Measurements from ENCODE around the gene METTL25. TPM values are rescaled to one million over a fixed set of nuclear protein-coding genes. Genes with fewer than 3 reads are reported as not detected.

METTL25 gene
- polyA plus RNA-seq, 1 donor from 2014 or later: 11.1 TPM

GRCh38 chr12:82510386-82510785, 152.1 kb downstream of the METTL25 start:
- Histone ChIP-seq H3K36me3 (ENCODE audit: insufficient read depth, low read length) (no peaks in the 10 kb centered on the region), H3K27me3 (ENCODE audit: insufficient read depth, low read depth, low read length) (no peaks in the 10 kb centered on the region), H3K79me2 (replicated peaks; ENCODE audit: insufficient read depth, low read length) (no peaks in the 10 kb centered on the region), H3F3A (ENCODE audit: insufficient read depth, low read length, poor library complexity, severe bottlenecking) (no peaks in the 10 kb centered on the region), H3K9me3 (ENCODE audit: low read length) (no peaks in the 10 kb centered on the region), H3K4me2 (ENCODE audit: low read length) (no peak overlapping the region), H3K4me3 (ENCODE audit: low read length) (no peak overlapping the region), H4K20me1 (ENCODE audit: insufficient read depth) (no peaks in the 10 kb centered on the region), H3K9ac (ENCODE audit: low read length) (no peak overlapping the region), H2AFZ (ENCODE audit: low read depth, low read length) (no peak overlapping the region), H3K27ac (ENCODE audit: low read length) (no peak overlapping the region), H3K9me2 (ENCODE audit: insufficient read depth, low read length) (no peaks in the 10 kb centered on the region)
- no peak for TF ChIP-seq EZH2 (IDR thresholded peaks at IDR 0.05; ENCODE audit: borderline replicate concordance, insufficient read depth, low read length, poor library complexity, severe bottlenecking)
- TF ChIP-seq, protein P1, sequence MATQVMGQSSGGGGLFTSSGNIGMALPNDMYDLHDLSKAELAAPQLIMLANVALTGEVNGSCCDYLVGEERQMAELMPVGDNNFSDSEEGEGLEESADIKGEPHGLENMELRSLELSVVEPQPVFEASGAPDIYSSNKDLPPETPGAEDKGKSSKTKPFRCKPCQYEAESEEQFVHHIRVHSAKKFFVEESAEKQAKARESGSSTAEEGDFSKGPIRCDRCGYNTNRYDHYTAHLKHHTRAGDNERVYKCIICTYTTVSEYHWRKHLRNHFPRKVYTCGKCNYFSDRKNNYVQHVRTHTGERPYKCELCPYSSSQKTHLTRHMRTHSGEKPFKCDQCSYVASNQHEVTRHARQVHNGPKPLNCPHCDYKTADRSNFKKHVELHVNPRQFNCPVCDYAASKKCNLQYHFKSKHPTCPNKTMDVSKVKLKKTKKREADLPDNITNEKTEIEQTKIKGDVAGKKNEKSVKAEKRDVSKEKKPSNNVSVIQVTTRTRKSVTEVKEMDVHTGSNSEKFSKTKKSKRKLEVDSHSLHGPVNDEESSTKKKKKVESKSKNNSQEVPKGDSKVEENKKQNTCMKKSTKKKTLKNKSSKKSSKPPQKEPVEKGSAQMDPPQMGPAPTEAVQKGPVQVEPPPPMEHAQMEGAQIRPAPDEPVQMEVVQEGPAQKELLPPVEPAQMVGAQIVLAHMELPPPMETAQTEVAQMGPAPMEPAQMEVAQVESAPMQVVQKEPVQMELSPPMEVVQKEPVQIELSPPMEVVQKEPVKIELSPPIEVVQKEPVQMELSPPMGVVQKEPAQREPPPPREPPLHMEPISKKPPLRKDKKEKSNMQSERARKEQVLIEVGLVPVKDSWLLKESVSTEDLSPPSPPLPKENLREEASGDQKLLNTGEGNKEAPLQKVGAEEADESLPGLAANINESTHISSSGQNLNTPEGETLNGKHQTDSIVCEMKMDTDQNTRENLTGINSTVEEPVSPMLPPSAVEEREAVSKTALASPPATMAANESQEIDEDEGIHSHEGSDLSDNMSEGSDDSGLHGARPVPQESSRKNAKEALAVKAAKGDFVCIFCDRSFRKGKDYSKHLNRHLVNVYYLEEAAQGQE (IDR thresholded peaks at IDR 0.05; ENCODE audit: borderline replicate concordance): no peak
- TF ChIP-seq MXI1 (conservative IDR thresholded peaks at IDR 0.05; ENCODE audit: poor library complexity, severe bottlenecking): no peak

DNA sequence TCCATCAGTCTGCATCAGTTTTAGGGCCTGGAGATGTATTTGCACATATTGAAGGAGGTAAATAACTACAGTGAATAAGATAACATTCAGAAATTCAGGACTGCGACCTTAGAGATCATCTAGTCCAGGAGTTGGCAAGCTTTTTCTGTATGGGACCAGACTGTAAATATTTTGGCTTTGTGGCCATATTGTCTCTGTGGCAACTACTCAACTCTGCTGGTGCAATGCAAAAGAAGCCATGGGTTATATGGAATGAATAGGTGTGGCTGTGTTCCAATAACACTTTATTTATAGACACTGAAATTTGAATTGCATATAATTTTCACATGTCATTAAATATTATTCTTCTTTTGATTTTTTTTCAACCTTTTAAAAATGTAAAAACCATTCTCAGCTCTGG, 156.6 kb downstream of the METTL25 start:
- Histone ChIP-seq H3K27me3 (ENCODE audit: insufficient read depth, low read depth, low read length) (no peaks in the 10 kb centered on the region), H3K4me2 (ENCODE audit: low read length) (no peak overlapping the region), H3K9me2 (ENCODE audit: insufficient read depth, low read length) (no peaks in the 10 kb centered on the region), H2AFZ (ENCODE audit: low read depth, low read length) (no peak overlapping the region), H3K9me3 (ENCODE audit: low read length) (no peaks in the 10 kb centered on the region), H3K36me3 (ENCODE audit: insufficient read depth, low read length) (no peaks in the 10 kb centered on the region), H3K9ac (ENCODE audit: low read length) (no peak overlapping the region), H3K27ac (ENCODE audit: low read length) (no peak overlapping the region), H3F3A (ENCODE audit: insufficient read depth, low read length, poor library complexity, severe bottlenecking) (no peaks in the 10 kb centered on the region), H4K20me1 (ENCODE audit: insufficient read depth) (no peaks in the 10 kb centered on the region), H3K79me2 (replicated peaks; ENCODE audit: insufficient read depth, low read length) (no peaks in the 10 kb centered on the region), H3K4me3 (ENCODE audit: low read length) (no peak overlapping the region)
- TF ChIP-seq EP300 (conservative IDR thresholded peaks at IDR 0.05; ENCODE audit: poor library complexity, severe bottlenecking) (no peak), CTCF (IDR thresholded peaks at IDR 0.05; ENCODE audit: poor library complexity, severe bottlenecking) (no peak), SMC3 (conservative IDR thresholded peaks at IDR 0.05; ENCODE audit: poor library complexity) (no peak), TAF1 (IDR thresholded peaks at IDR 0.05; ENCODE audit: low read depth) (no peak), EZH2 (IDR thresholded peaks at IDR 0.05; ENCODE audit: borderline replicate concordance, insufficient read depth, low read length, poor library complexity, severe bottlenecking) (no peak), POLR2AphosphoS5 (IDR thresholded peaks at IDR 0.05) (no peak), RAD21 (conservative IDR thresholded peaks at IDR 0.05) (no peak)
- TF ChIP-seq, protein P1 (IDR thresholded peaks at IDR 0.05; ENCODE audit: borderline replicate concordance): no peak

Measured in neural cell (in vitro differentiated cells).